Hematopoietic multipotent progenitor cell treated with erythropoietin and hydrocortisone succinate and interleukin-3 and kit ligand, for 17 days (in vitro differentiated cells): ENCODE results near the gene MGAM2.

Experiments used
- DNase-seq: peaks from one replicate; pipeline ENCODE4 v3.0.0-alpha.2; 2015; ENCODE audit warnings: low spot score

MGAM2 gene

GRCh38 chr7:142176901-142177300, 65.4 kb downstream of the MGAM2 start:
- DNase-seq: no peak

GRCh38 chr7:142177869-142178268, 66.4 kb downstream of the MGAM2 start:
- no peak for DNase-seq

DNA sequence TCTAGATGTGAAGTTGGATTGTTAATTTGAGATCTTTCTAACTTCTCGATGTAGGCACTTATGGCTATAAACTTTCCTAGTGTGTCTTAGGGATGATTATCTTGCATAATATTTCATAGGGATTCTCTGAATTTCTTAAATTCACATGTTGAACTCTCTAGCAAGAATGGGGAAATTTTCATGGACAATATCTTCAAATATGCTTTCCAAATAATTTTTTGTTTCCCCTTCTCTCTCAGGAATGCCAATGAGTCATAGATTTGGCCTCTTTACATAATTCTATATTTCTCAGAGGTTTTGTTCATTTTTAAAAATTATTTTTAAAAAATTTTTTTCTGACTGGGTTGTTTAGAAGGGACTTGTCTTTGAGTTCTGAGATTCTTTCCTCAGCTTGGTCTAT, 68.9 kb downstream of the MGAM2 start:
- no peak for DNase-seq

GRCh38 chr7:142181211-142181610, 69.7 kb downstream of the MGAM2 start:
- DNase-seq: no peak

GRCh38 chr7:142181966-142182365, 70.4 kb downstream of the MGAM2 start:
- DNase-seq: no peak

DNA sequence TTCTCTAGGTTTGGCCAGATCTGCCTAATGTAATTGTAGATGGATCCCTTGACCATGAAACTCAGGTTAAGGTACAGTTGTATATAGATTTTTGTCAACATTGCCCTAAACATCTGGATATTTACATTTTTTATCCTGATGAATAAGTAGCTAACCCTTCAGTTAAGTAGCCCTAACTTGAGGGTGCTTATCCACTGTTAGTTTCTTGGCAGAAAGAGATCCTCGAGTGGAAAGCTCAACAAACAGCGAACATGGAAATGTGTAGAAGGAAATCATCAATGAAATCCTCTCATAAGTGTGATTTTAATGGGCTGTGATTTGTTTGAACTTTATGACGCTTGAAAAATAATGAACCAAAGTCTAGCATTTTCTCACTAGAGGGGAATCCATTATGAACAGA, 73.6 kb downstream of the MGAM2 start:
- DNase-seq: no peak

- DNase-seq: no peak
Measured at GRCh38 chr7:142185801-142186200, 74.3 kb downstream of the MGAM2 start.

GRCh38 chr7:142188154-142188553, 76.6 kb downstream of the MGAM2 start:
- no peak for DNase-seq

DNA sequence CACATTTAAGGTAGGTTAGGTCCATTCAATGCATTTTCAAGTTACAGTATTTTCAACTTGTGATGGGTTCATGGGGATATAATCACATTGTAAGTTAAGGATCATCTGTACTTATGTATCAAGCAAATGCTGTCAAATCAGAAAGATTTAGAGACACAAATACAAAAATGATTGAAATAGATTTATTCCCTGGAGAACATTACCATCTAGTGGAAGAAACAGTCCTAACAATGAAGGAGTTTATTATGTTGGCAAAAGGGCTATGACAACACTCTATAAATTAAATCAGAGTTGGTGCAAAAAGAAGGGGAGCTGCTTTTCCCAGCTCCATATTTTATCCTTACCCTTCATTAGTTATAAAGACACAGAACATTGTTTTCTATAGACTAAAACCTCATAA, 77.3 kb downstream of the MGAM2 start:
- DNase-seq: no peak

- no peak for DNase-seq
Measured at GRCh38 chr7:142194201-142194600, 82.7 kb downstream of the MGAM2 start.

- no peak for DNase-seq
Measured at GRCh38 chr7:142196066-142196840, 84.7 kb downstream of the MGAM2 start.

DNA sequence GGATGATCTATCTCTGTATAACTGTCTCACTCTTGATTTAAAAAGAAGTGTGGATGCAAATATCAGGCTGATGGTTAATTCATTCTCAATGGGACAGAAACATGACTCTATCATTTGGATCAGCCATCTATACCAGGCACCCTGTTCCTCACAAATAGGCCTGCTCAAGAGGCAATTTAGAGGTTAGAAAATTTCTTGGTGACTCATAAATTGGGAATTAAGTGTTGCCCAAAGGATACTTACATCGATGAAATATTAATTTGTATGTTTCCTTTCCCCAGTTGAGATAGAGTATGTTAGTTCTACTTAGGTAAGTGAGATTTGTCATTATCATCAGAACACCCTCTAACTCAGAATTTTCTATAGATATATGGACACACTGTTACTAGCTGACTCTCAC, 88.7 kb downstream of the MGAM2 start:
- no peak for DNase-seq

GRCh38 chr7:142228537-142229104, 117.1 kb downstream of the MGAM2 start:
- no peak for DNase-seq

DNA sequence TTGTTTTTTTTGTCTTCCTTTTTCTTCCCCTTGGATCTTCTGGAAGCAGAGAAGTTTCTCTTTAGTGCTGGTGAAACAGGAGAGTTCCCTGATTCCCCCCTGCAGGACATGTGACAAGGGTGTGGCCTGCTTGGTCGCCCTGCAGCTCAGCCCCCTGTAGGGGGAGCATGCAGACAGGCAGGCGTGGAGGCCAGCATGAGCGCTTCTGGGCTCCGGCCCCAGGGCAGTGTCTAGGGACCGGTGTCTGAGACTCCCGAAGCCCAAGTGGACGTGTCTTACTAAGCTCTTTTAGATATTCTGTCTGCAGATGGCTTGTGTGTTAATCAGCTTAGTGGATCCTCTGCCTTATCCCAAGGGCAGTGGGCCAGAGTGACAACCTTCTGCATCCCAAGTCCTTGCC, 120.2 kb downstream of the MGAM2 start:
- no peak for DNase-seq

- DNase-seq: no peak
Measured at GRCh38 chr7:142240546-142240945, 129.0 kb downstream of the MGAM2 start.

GRCh38 chr7:142243823-142244222, 132.3 kb downstream of the MGAM2 start:
- DNase-seq: no peak

GRCh38 chr7:142248166-142249160, 136.9 kb downstream of the MGAM2 start:
- no peak for DNase-seq

- no peak for DNase-seq
Measured at GRCh38 chr7:142249918-142250317, 138.4 kb downstream of the MGAM2 start.

GRCh38 chr7:142250705-142251104, 139.2 kb downstream of the MGAM2 start:
- DNase-seq: no peak

GRCh38 chr7:142257958-142258357, 146.4 kb downstream of the MGAM2 start, which contains the start of gene PRSS58:
PRSS58 (minus strand) TSS chr7:142258058; CDS start chr7:142257707, 351 bp downstream.
- DNase-seq: no peak

GRCh38 chr7:142263598-142264380, 152.3 kb downstream of the MGAM2 start:
- DNase-seq: no peak
